HG02943 (cell line): ENCODE data around the gene CRKL.
"Not testable (repeated sequence)": the region's sequence is repeated elsewhere in the genome, so short reads cannot be mapped to it uniquely, and the experiment has no call there.

ENCODE experiments used
- ATAC-seq: cut with Tn5 transposase; IDR thresholded peaks from one replicate; pipeline ENCODE4 v1.9.1; 2021; ENCODE audit warnings: mild to moderate bottlenecking, low read depth, moderate library complexity; ENCODE audit not compliant: unreplicated experiment

Gene CRKL

GRCh38 chr22:20965104-20965887 lies 48.1 kb downstream of the CRKL start:
- ATAC-seq: no peak

GRCh38 chr22:20965888-20966855 lies 49.0 kb downstream of the CRKL start:
- no peak for ATAC-seq

- no peak for ATAC-seq
Observed at GRCh38 chr22:20966883-20967696, 49.9 kb downstream of the CRKL start, which contains the start of gene AIFM3. TSS of gene AIFM3 (plus strand) at chr22:20967255. CDS start at chr22:20967945, 690 bp downstream.

- no peak for ATAC-seq
Observed at GRCh38 chr22:20967697-20968211, 50.5 kb downstream of the CRKL start.

GRCh38 chr22:20968281-20968977 lies 51.2 kb downstream of the CRKL start:
- no peak for ATAC-seq

- no peak for ATAC-seq
Observed at GRCh38 chr22:20970939-20971657, 53.9 kb downstream of the CRKL start.

GRCh38 chr22:20972014-20972694 lies 54.9 kb downstream of the CRKL start:
- not testable (repeated sequence) for ATAC-seq

- ATAC-seq: no peak
Observed at GRCh38 chr22:20972933-20973577, 55.8 kb downstream of the CRKL start.

- no peak for ATAC-seq
Observed at GRCh38 chr22:20973634-20974286, 56.6 kb downstream of the CRKL start.

- ATAC-seq: no peak
Observed at GRCh38 chr22:20974336-20974955, 57.2 kb downstream of the CRKL start.

- no peak for ATAC-seq
Observed at GRCh38 chr22:20975541-20976290, 58.5 kb downstream of the CRKL start.

- ATAC-seq: no peak
Observed at GRCh38 chr22:20976291-20976877, 59.2 kb downstream of the CRKL start.

- no peak for ATAC-seq
Observed at GRCh38 chr22:20977019-20977418, 59.8 kb downstream of the CRKL start.

- ATAC-seq: no peak
Observed at GRCh38 chr22:20977516-20978170, 60.4 kb downstream of the CRKL start.

GRCh38 chr22:20978419-20978818 lies 61.2 kb downstream of the CRKL start:
- no peak for ATAC-seq
